HG03039 (cell line): ENCODE data around the gene TMED9.
"Not testable (repeated sequence)": the region's sequence is repeated elsewhere in the genome, so short reads cannot be mapped to it uniquely, and the experiment has no call there.

Experiments used
- ATAC-seq: cut with Tn5 transposase; IDR thresholded peaks from one replicate; pipeline ENCODE4 v1.9.1; 2021; ENCODE audit warnings: mild to moderate bottlenecking, moderate library complexity; ENCODE audit not compliant: unreplicated experiment

Gene TMED9

GRCh38 chr5:177592010-177592834 is at the start of gene TMED9:
TMED9 (plus strand) TSS chr5:177592203; CDS start chr5:177592215, 12 bp downstream.
- ATAC-seq, result peak; percentile 88

DNA sequence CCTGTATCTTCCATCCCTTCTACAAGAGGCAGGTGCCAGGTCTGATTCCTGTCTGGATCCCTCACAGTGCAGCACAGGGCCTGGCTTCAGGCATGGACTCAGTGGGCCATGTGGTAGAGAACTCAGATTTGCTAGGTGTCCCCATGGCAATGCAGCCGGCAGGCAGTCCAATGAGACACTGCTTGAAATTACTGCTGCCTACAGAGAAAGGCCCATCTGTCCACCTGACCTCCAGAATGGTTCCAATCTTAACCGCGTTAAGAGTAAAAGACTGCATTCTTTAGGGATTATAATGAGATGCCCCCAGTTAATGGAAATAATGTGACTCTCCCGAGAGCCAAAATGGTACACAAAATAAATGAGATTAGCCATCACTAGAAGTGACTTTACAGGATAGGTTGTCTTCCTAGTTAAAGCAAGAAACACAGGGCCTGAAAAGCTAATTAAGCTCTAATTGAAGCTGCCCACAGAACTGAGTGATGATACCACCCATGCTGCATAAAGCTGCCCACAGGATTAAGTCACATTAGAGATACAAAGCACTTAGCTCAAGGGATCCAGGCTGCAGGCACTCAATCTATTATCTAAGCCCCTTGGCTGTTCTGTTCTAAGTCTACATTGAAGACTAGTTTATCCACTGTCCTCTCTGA is 49.1 kb upstream of the TMED9 start:
- ATAC-seq, result no peak

- no peak for ATAC-seq
Measured at GRCh38 chr5:177545487-177546257, 46.3 kb upstream of the TMED9 start.

DNA sequence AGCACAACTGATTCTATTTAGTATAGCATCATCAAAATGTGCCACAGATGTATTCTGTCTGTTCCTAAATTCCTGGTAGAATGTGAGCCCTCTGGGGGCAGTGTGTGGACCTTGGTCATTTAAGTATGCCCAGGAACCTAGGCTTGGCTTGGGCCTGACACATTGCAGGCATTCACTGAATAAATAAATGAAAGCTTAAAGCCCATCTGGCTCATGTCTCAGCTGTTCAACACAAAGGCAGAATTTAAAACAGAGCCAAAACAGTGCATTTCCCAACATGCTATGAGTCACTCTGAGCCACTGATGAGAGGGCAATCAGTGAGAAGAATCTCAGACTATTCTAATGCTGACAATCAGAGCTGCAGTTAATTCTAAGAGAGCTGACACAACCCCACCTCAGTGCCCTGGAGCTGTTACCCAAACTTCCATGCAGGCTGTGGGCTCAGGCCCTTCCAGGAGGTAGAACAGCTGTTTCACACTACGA is 45.7 kb upstream of the TMED9 start:
- ATAC-seq, result no peak

- no peak for ATAC-seq
Measured at GRCh38 chr5:177547736-177548135, 44.3 kb upstream of the TMED9 start.

- ATAC-seq, result no peak
Measured at GRCh38 chr5:177548495-177548894, 43.5 kb upstream of the TMED9 start.

DNA sequence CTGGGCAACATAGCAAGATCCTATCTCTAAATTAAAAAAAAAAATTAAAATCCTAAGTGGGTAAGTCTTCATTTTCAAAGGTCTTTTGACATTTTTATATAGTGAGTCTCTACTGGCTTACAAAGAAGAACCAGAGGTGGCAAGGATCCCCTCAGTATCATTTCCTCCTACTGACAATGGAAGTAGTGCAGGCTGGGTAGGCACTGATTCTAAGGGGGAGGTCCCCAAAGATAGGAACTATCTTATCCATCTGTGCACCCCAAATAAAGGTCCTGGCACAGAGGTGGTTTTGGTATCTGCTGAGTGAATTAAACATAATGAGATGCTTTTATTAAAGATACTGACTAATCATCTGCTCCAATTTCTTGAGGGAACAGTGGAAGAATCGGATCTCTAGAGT is 41.9 kb upstream of the TMED9 start:
- no peak for ATAC-seq

DNA sequence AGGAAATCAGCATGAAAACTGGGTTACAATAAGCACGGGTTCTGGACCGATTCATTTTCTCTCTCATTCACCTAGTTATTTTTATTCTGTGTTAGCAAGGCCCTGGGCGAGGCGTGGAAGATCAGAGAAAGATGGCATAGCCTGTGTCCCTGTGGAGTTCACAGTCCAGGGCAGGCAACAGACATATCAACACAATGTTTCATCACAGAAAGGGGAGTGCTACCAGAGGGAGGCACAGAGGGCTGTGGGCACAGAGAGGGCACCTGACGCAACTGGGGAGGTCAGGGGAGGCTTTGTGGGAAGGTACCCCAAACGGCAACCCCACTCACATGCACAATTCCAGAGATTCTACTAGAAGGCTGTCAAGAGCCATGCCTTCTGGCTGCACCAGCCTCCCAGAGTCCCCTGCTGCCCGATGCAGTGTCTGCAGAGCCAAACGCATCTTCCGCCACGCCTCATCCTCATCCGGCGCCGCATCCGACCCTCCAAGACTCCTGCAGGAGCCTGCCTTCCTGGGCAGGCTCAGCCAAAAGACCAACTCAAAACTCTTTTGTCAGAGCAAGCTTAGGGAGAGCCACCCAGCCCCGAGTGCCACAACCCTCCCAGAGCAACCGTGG is 39.1 kb upstream of the TMED9 start:
- ATAC-seq, result no peak

- peak; percentile 37 for ATAC-seq
Measured at GRCh38 chr5:177553671-177554429, 38.2 kb upstream of the TMED9 start.

GRCh38 chr5:177554474-177555111 is 37.4 kb upstream of the TMED9 start, which contains the start of gene FAM193B:
FAM193B (minus strand) TSS chr5:177554563; CDS start chr5:177554458, 105 bp downstream.
- ATAC-seq, result peak; percentile 90

- no peak for ATAC-seq
Measured at GRCh38 chr5:177555228-177555627, 36.8 kb upstream of the TMED9 start.

DNA sequence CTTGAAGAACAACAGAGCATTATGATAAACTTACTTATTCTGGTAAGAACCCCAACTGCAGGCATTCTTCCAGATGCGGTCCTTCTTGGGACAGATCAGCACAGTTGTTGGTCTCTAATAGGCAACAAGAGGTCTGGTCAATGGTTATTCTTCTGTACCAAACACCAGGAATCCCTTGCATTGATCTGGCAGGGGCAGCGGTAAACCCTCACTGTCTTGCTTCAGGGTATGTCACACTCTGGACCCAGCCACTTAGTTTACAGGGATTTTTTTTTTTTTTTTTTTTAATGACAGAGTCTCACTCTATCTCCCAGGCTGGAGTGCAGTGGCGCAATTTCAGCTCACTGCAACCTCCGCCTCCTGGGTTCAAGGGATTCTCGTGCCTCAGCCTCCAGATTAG is 36.3 kb upstream of the TMED9 start:
- no peak for ATAC-seq

- no peak for ATAC-seq
Measured at GRCh38 chr5:177557041-177557647, 34.9 kb upstream of the TMED9 start.

DNA sequence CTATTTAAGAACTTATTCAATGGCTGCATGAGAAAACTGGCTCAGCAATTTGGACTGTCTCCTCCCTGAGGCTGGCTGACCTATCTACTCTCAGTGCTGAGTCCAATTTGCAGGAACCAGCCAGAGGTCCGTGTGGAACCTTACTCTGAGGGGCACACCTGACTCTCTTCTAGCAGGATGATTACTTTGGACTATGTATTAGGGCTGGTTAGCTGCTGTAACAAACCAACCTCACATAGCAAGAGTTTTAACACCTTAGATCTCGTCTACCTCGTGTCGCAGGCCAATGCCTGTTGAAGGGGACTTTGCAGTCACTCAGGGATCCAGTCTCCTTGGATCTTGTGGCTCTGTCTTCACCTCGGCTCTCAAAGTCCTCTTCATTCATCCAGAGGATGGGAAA is 34.2 kb upstream of the TMED9 start:
- no peak for ATAC-seq

DNA sequence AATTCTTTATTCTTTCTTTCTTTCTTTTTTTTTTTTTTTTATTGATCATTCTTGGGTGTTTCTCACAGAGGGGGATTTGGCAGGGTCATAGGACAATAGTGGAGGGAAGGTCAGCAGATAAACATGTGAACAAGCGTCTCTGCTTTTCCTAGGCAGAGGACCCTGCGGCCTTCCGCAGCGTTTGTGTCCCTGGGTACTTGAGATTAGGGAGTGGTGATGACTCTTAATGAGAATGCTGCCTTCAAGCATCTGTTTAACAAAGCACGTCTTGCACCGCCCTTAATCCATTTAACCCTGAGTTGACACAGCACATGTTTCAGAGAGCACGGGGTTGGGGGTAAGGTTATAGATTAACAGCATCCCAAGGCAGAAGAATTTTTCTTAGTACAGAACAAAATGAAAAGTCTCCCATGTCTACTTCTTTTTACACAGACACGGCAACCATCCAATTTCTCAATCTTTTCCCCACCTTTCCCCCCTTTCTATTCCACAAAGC is 32.5 kb upstream of the TMED9 start:
- not testable (repeated sequence) for ATAC-seq

GRCh38 chr5:177565046-177565445 is 27.0 kb upstream of the TMED9 start:
- no peak for ATAC-seq

GRCh38 chr5:177568326-177568725 is 23.7 kb upstream of the TMED9 start:
- ATAC-seq, result no peak

DNA sequence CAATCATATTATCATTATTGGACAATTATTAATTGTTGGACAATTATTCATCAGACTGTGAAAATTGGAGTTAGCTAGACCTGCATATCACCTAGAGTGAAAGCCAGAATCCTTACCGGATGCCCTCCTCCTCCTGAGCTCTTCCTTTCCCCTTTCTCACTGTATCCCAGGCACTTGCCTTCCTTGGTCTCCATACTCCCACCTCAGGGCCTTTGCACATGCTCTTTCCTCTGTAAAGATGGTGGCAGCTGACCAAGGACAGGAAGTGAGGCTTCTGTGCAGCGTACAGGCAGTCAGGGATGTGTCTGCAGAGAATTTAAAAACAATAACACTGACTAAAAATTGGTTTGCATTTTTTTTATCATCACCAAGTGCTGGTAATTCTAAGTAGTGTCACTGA is 22.1 kb upstream of the TMED9 start:
- no peak for ATAC-seq

DNA sequence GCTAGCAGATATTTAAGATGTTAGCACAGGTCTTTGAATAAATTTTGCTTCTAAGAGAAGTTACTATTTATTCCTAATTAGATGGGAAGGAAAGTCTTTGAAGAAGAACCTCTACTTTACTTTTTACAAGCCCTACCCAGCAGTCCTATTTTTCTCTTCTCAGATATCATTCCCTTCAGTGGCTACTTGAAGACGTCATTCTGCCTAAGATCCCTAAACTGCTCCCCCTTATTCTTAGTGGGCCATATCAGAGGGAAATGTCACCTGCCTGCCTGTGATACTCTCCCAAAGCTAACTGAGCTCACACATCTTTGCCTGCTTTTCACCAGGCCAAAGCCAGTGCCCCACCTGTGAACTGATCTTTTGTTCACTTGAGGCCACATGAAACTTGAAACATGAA is 16.5 kb upstream of the TMED9 start:
- ATAC-seq, result no peak
